Stimulated activated effector memory CD8-positive, alpha-beta T cell treated with anti-CD3 and anti-CD28 coated beads, Interleukin-12 subunit alpha, Interleukin-12 subunit beta, amount 100 ng/mL, for 72 hours (primary cell): ENCODE results near the gene CFH.
A peak's percentile ranks its signal among the peaks of the same experiment; 100 is the strongest.
"Not testable (repeated sequence)": the region's sequence is repeated elsewhere in the genome, so short reads cannot be mapped to it uniquely, and the experiment has no call there.

Experiments
- ATAC-seq: fragments of 150-1000 bp; cut with Tn5 transposase; 2 replicates; pipeline ENCODE4 v1.10.0; 2021
- DNase-seq, 2 donors: peaks; one replicate each; pipeline ENCODE4 v3.0.0; 2021 to 2022; ENCODE audit warnings: low spot score in 2 of 2
- H3K27ac Mint-ChIP-seq: one replicate; pipeline ENCODE4 v1.8.0; 2022; ENCODE audit warnings: mild to moderate bottlenecking, mixed read lengths
- H3K36me3 Mint-ChIP-seq: one replicate; pipeline ENCODE4 v1.8.0; 2022; ENCODE audit warnings: mild to moderate bottlenecking, mixed read lengths
- H3K4me1 Mint-ChIP-seq: one replicate; pipeline ENCODE4 v1.8.0; 2022; ENCODE audit warnings: mixed read lengths
- H3K4me3 Mint-ChIP-seq: one replicate; pipeline ENCODE4 v1.8.0; 2022; ENCODE audit warnings: mild to moderate bottlenecking, mixed read lengths
- H3K9me3 Mint-ChIP-seq: one replicate; pipeline ENCODE4 v1.8.0; 2022; ENCODE audit warnings: mixed read lengths

CFH gene

GRCh38 chr1:196690582-196690981 lies 38.7 kb downstream of the CFH start:
- Mint-ChIP-seq H3K4me1 (peaks cover 14% of the 10 kb centered on the region), H3K4me3 (no peak overlapping the region), H3K27ac (no peak overlapping the region), H3K36me3 (no peaks in the 10 kb centered on the region), H3K9me3 (peaks cover 3% of the 10 kb centered on the region)
- ATAC-seq (no peak), DNase-seq (no peak)

- Mint-ChIP-seq H3K36me3 (no peaks in the 10 kb centered on the region), H3K4me1 (no peaks in the 10 kb centered on the region), H3K4me3 (no peak overlapping the region), H3K9me3 (peaks cover 8% of the 10 kb centered on the region), H3K27ac (no peak overlapping the region)
- no peak for DNase-seq
- no peak for ATAC-seq
Measured at GRCh38 chr1:196698993-196699392, 47.1 kb downstream of the CFH start.

GRCh38 chr1:196701144-196701543 lies 49.3 kb downstream of the CFH start:
- H3K4me3 Mint-ChIP-seq: no peak overlapping the region
- ATAC-seq: no peak
- DNase-seq: no peak
- no peak overlapping the region for H3K27ac Mint-ChIP-seq
- peaks cover 8% of the 10 kb centered on the region for H3K9me3 Mint-ChIP-seq
- H3K36me3 Mint-ChIP-seq: no peaks in the 10 kb centered on the region
- H3K4me1 Mint-ChIP-seq: no peaks in the 10 kb centered on the region

- DNase-seq, ATAC-seq, H3K27ac Mint-ChIP-seq, H3K36me3 Mint-ChIP-seq, H3K4me1 Mint-ChIP-seq, H3K4me3 Mint-ChIP-seq, H3K9me3 Mint-ChIP-seq: not testable (repeated sequence)
Measured at GRCh38 chr1:196709892-196710291, 58.0 kb downstream of the CFH start.

- Mint-ChIP-seq H3K4me3 (no peak overlapping the region), H3K27ac (no peak overlapping the region), H3K36me3 (no peaks in the 10 kb centered on the region), H3K9me3 (no peaks in the 10 kb centered on the region), H3K4me1 (no peaks in the 10 kb centered on the region)
- ATAC-seq (no peak), DNase-seq (no peak)
Measured at GRCh38 chr1:196717868-196718267, 66.0 kb downstream of the CFH start.

- Mint-ChIP-seq H3K36me3 (no peaks in the 10 kb centered on the region), H3K4me1 (no peaks in the 10 kb centered on the region), H3K27ac (no peak overlapping the region), H3K9me3 (no peaks in the 10 kb centered on the region), H3K4me3 (no peak overlapping the region)
- DNase-seq (peak; percentile 10 to 72), ATAC-seq (peak; percentile 78)
Measured at GRCh38 chr1:196723325-196724185, 71.7 kb downstream of the CFH start.

- Mint-ChIP-seq H3K4me1 (no peaks in the 10 kb centered on the region), H3K9me3 (peaks cover 9% of the 10 kb centered on the region), H3K36me3 (peaks cover 8% of the 10 kb centered on the region), H3K27ac (no peak overlapping the region), H3K4me3 (no peak overlapping the region)
- no peak for DNase-seq
- ATAC-seq: no peak
Measured at GRCh38 chr1:196732526-196732925, 80.7 kb downstream of the CFH start.

GRCh38 chr1:196733091-196733970 lies 81.5 kb downstream of the CFH start:
- no peak for ATAC-seq
- H3K4me1 Mint-ChIP-seq: no peaks in the 10 kb centered on the region

GRCh38 chr1:196734006-196734405 lies 82.2 kb downstream of the CFH start:
- Mint-ChIP-seq H3K4me1 (no peaks in the 10 kb centered on the region), H3K36me3 (peaks cover 19% of the 10 kb centered on the region), H3K27ac (no peak overlapping the region), H3K9me3 (peaks cover 9% of the 10 kb centered on the region), H3K4me3 (no peak overlapping the region)
- no peak for DNase-seq
- ATAC-seq: no peak

More at GRCh38 chr1:196733091-196733970, 81.5 kb downstream of the CFH start:
- peaks cover 12% of the 10 kb centered on the region for H3K36me3 Mint-ChIP-seq
- H3K9me3 Mint-ChIP-seq: peaks cover 9% of the 10 kb centered on the region
- H3K4me3 Mint-ChIP-seq: no peak overlapping the region
- DNase-seq: no peak
- no peak overlapping the region for H3K27ac Mint-ChIP-seq

- H3K36me3 Mint-ChIP-seq: peaks cover 24% of the 10 kb centered on the region
- no peak overlapping the region for H3K4me3 Mint-ChIP-seq
- no peaks in the 10 kb centered on the region for H3K4me1 Mint-ChIP-seq
- no peak for DNase-seq
- no peak for ATAC-seq
- no peak overlapping the region for H3K27ac Mint-ChIP-seq
- H3K9me3 Mint-ChIP-seq: peaks cover 13% of the 10 kb centered on the region
Measured at GRCh38 chr1:196734460-196734859, 82.6 kb downstream of the CFH start.

- H3K27ac Mint-ChIP-seq: no peak overlapping the region
- no peak for DNase-seq
- peaks cover 46% of the 10 kb centered on the region for H3K36me3 Mint-ChIP-seq
- no peak overlapping the region for H3K4me3 Mint-ChIP-seq
- no peaks in the 10 kb centered on the region for H3K4me1 Mint-ChIP-seq
- peaks cover 14% of the 10 kb centered on the region for H3K9me3 Mint-ChIP-seq
- ATAC-seq: no peak
Measured at GRCh38 chr1:196738730-196739129, 86.9 kb downstream of the CFH start.

- not testable (repeated sequence) for H3K4me1 Mint-ChIP-seq, DNase-seq, H3K27ac Mint-ChIP-seq, H3K4me3 Mint-ChIP-seq, ATAC-seq
- Mint-ChIP-seq H3K9me3 (peaks cover 17% of the 10 kb centered on the region), H3K36me3 (peaks cover 62% of the 10 kb centered on the region)
Measured at GRCh38 chr1:196743244-196743643, 91.4 kb downstream of the CFH start.

- H3K27ac Mint-ChIP-seq, DNase-seq, ATAC-seq, H3K9me3 Mint-ChIP-seq, H3K36me3 Mint-ChIP-seq, H3K4me3 Mint-ChIP-seq, H3K4me1 Mint-ChIP-seq: not testable (repeated sequence)
Measured at GRCh38 chr1:196765019-196765740, 113.3 kb downstream of the CFH start.

GRCh38 chr1:196769823-196770222 lies 118.0 kb downstream of the CFH start:
- not testable (repeated sequence) for H3K4me3 Mint-ChIP-seq, DNase-seq, H3K36me3 Mint-ChIP-seq, ATAC-seq, H3K27ac Mint-ChIP-seq, H3K4me1 Mint-ChIP-seq, H3K9me3 Mint-ChIP-seq

- Mint-ChIP-seq H3K36me3 (no peaks in the 10 kb centered on the region), H3K27ac (no peak overlapping the region), H3K4me1 (no peaks in the 10 kb centered on the region), H3K4me3 (no peak overlapping the region), H3K9me3 (no peaks in the 10 kb centered on the region)
- ATAC-seq (no peak), DNase-seq (no peak)
Measured at GRCh38 chr1:196773713-196774112, 121.9 kb downstream of the CFH start.
